ENCODE measurements around the gene EYA2. TPM values are rescaled to one million over a fixed set of nuclear protein-coding genes. Genes with fewer than 3 reads are reported as not detected.

The EYA2 gene
- total RNA-seq, 4 donors from 2014 or later: 9.7 to 22.1 (median 14.3) TPM

DNA sequence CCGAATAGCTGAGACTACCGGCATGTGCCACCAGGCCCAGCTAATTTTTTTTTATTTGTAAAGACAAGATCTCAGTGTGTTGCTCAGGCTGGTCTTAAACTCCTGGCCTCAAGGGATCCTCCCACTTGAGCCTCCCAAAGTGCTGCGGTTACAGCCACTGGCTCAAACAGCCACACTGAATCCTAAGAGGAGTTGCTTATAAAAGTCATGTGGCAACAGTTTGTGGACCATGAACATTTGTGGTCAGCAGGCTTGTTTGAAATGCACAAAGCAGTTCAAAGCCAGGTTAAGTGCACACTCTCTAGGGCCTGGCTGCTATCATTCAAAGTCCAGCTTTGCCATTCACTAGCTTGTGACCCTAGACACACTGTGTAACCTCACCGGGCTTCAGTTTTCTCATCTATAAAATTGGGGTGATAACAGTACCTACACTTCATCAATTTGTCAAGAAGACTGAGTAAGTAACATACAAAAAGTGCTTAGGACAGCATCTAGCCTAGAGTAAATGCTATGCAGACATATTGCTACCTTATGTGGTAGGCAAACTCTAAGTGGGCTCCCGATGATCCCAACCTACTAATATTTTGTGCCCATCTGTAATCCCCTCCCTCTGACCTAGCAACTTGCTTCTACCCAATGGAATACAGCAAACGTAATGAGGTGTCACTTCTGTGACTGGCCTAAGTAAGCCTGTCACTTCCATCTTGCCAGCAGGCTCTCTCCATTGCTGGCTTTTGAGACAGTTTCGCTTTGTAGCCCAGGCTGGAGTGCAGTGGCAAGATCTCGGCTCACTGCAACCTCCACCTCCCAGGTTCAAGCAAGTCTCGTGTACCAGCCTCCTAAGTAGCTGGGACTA lies 338.9 kb downstream of the EYA2 start:
- no peak for TF ChIP-seq POLR2A (IDR thresholded peaks at IDR 0.05)
- intact Hi-C loops (cut with DNase I): no loop called here
- H3K9me3 ChIP-seq: no peaks in the 10 kb centered on the region
- no peak overlapping the region for H3K27ac ChIP-seq
- no peaks in the 10 kb centered on the region for H3K27me3 ChIP-seq
- no peak for DNase-seq
- 86 to 97% methylated on average over 7 to 9 of the region's 9 CpGs for WGBS, 2 donors
- H3K4me1 ChIP-seq: no peaks in the 10 kb centered on the region
- H3K4me3 ChIP-seq: no peak overlapping the region
- peaks cover 19 to 100% (median 42%) of the 10 kb centered on the region in 3 donors for H3K36me3 ChIP-seq

DNA sequence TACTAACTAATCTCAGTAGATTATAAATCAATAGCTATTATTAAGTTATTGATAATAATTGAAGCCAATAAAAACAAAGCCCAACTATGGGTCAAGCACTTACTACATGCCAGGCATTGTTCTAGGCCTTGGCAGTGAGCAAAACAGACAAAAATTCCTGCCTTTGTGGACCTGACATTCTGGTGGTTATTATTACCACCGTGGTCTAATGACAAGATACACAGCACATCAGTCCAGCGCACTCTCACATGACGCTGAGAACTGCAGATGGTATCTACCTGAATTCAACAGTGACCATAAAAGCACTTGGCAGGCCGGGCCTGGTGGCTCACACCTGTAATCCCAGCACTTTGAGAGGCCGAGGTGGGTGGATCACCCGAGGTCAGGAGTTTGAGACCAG lies 340.5 kb downstream of the EYA2 start:
- H3K27me3 ChIP-seq: no peaks in the 10 kb centered on the region
- peaks cover 27 to 100% (median 42%) of the 10 kb centered on the region in 3 donors for H3K36me3 ChIP-seq
- no peaks in the 10 kb centered on the region for H3K9me3 ChIP-seq
- WGBS, 2 donors: 94 to 96% methylated on average over 5 of the region's 6 CpGs
- H3K4me3 ChIP-seq: no peak overlapping the region
- no peak for TF ChIP-seq POLR2A (IDR thresholded peaks at IDR 0.05)
- TF ChIP-seq, protein P1, sequence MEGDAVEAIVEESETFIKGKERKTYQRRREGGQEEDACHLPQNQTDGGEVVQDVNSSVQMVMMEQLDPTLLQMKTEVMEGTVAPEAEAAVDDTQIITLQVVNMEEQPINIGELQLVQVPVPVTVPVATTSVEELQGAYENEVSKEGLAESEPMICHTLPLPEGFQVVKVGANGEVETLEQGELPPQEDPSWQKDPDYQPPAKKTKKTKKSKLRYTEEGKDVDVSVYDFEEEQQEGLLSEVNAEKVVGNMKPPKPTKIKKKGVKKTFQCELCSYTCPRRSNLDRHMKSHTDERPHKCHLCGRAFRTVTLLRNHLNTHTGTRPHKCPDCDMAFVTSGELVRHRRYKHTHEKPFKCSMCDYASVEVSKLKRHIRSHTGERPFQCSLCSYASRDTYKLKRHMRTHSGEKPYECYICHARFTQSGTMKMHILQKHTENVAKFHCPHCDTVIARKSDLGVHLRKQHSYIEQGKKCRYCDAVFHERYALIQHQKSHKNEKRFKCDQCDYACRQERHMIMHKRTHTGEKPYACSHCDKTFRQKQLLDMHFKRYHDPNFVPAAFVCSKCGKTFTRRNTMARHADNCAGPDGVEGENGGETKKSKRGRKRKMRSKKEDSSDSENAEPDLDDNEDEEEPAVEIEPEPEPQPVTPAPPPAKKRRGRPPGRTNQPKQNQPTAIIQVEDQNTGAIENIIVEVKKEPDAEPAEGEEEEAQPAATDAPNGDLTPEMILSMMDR (IDR thresholded peaks at IDR 0.05): no peak
- intact Hi-C loops (cut with DNase I): no loop called here
- no peaks in the 10 kb centered on the region for H3K4me1 ChIP-seq
- no peak for DNase-seq
- H3K27ac ChIP-seq: no peak overlapping the region

DNA sequence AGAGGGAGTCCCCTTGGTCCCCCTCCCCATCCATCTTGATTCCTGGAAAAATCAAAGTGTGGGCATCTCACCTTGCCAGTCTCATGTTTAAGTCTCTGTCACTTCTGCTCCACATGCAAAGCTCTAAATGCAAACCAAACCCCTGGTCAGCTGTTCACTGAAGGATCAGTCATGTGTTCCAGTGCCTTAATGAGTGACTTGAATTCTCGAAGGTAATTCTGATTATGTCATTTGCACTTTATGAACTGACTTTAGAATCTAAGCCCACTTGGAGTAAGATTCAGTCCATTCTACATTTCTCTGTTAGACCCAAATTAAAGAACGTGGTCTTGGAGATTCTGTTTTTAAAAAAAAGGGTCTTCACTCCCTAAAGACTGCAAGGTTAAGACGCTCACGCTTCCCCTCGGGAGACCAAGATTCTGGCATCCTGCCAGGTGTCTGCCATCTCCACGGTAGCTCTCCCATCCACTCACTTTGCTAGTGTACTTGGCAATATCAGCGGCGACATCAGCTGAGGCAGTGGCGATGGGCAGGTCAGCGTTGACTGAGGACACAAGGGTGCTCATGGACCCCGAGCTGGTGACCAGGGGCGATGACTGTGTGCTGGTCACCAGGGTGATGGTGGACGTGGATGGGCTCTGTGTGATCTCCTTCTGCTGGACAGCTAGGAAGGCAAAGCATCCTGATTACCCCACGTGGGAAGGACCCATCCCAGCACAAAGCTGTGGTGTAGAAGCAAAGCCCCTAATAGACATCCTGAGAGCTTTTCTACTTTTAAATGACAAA lies 341.4 kb downstream of the EYA2 start:
- 81 to 86% methylated on average over 8 to 14 of the region's 14 CpGs for WGBS, 2 donors
- Histone ChIP-seq H3K27ac (no peak overlapping the region), H3K9me3 (no peaks in the 10 kb centered on the region), H3K4me1 (no peaks in the 10 kb centered on the region), H3K27me3 (no peaks in the 10 kb centered on the region), H3K4me3 (no peak overlapping the region), H3K36me3 (peaks cover 27 to 100% (median 42%) of the 10 kb centered on the region in 3 donors)
- no peak for DNase-seq
- intact Hi-C loops (cut with DNase I): no loop called here
- TF ChIP-seq POLR2A (IDR thresholded peaks at IDR 0.05): no peak
- TF ChIP-seq, protein P1 (IDR thresholded peaks at IDR 0.05): no peak

DNA sequence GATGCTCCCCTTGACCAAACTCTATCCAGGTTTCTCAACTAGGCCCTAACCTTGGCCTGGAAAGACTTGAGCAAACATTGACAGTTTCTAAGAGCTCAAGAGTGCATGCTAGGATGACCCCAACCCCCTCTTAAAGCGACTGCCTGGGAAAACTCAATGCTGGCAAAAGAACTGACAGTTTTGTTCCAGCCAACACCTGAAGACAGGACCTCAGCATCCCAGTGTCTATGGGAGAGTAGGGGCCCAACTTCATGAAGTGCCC lies 341.9 kb downstream of the EYA2 start:
- no peaks in the 10 kb centered on the region for H3K9me3 ChIP-seq
- TF ChIP-seq, protein P1 (IDR thresholded peaks at IDR 0.05): no peak
- no peak for TF ChIP-seq POLR2A (IDR thresholded peaks at IDR 0.05)
- no peaks in the 10 kb centered on the region for H3K4me1 ChIP-seq
- H3K4me3 ChIP-seq: no peak overlapping the region
- intact Hi-C loops (cut with DNase I): no loop called here
- peaks cover 27 to 100% (median 42%) of the 10 kb centered on the region in 3 donors for H3K36me3 ChIP-seq
- H3K27ac ChIP-seq: no peak overlapping the region
- H3K27me3 ChIP-seq: no peaks in the 10 kb centered on the region
- 90% methylated on average over 1 of the region's 1 CpG; no CpG with 5 or more reads in 1 of the 2 donors for WGBS, 2 donors
- DNase-seq: no peak

DNA sequence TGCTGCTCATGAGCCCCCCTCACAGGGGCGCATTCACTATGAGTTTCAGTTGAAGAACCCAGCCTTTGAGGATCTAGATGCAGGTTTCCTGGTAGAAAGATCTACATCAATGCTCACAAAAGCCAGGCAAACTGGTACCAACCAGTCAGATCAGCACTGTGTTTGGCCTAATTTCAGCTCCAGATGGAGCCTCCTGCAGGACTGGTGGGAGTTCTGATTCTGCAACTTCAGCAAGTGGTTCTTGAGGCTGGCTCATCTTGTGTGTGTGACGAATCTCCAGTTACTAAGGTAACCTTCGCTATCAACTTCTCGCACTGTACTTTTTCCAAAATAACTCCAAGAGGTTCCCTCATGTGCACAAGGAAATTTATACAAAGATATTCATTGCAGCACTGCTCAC lies 343.1 kb downstream of the EYA2 start:
- DNase-seq: no peak
- intact Hi-C loops (cut with DNase I): no loop called here
- Histone ChIP-seq H3K4me1 (peaks cover 0 to 6% (median 0%) of the 10 kb centered on the region in 3 donors), H3K27ac (no peak overlapping the region), H3K36me3 (peaks cover 27 to 99% (median 42%) of the 10 kb centered on the region in 3 donors), H3K4me3 (no peak overlapping the region), H3K27me3 (no peaks in the 10 kb centered on the region), H3K9me3 (no peaks in the 10 kb centered on the region)
- 71 to 98% methylated on average over 3 to 4 of the region's 4 CpGs for WGBS, 2 donors
- TF ChIP-seq POLR2A (IDR thresholded peaks at IDR 0.05): no peak
- TF ChIP-seq, protein P1 (IDR thresholded peaks at IDR 0.05): no peak

Small RNA genes within 50 kb of the gene (small RNA-seq; reads per million reads assigned to genes)
- gene MIR3616: 0 to 0.15 (median 0.08) reads per million in 4 donors

Other genes with a start within 250 kb of the EYA2 start
- gene SLC13A3, start 243.4 kb upstream of the EYA2 start, total RNA-seq: 1 to 10 TPM in 2 of 4 donors, under 1 TPM in 2; 0.34 to 1.5 (median 1.0) TPM
- gene TP53RK, start 205.4 kb upstream of the EYA2 start, total RNA-seq: 10 to 100 TPM; 14.3 to 20.2 (median 17.1) TPM
- gene SLC2A10, start 185.2 kb upstream of the EYA2 start, total RNA-seq: 1 to 10 TPM; 3.1 to 6.7 (median 5.4) TPM